Measurements from ENCODE around the gene GLTP.

Gene GLTP

GRCh38 chr12:109842021-109842420 lies 38.3 kb downstream of the GLTP start (continued):
- TF ChIP-seq ZFP30 (CRISPR knock-in tag; IDR thresholded peaks at IDR 0.05) (no peak), ZNF70 (CRISPR knock-in tag; IDR thresholded peaks at IDR 0.05) (no peak), CSDC2 (CRISPR knock-in tag; IDR thresholded peaks at IDR 0.05) (no peak)

- TF ChIP-seq SNAI2 (CRISPR knock-in tag; IDR thresholded peaks at IDR 0.05) (no peak), PPARA (CRISPR knock-in tag; IDR thresholded peaks at IDR 0.05; ENCODE audit: borderline replicate concordance) (no peak), TOX (CRISPR knock-in tag; IDR thresholded peaks at IDR 0.05; ENCODE audit: borderline replicate concordance) (no peak), ZFP3 (CRISPR knock-in tag; IDR thresholded peaks at IDR 0.05) (no peak), ISL1 (CRISPR knock-in tag; IDR thresholded peaks at IDR 0.05) (no peak), ZFP30 (CRISPR knock-in tag; IDR thresholded peaks at IDR 0.05) (no peak), ESRRG (CRISPR knock-in tag; IDR thresholded peaks at IDR 0.05) (no peak), CSRNP3 (CRISPR knock-in tag; IDR thresholded peaks at IDR 0.05) (no peak), ZNF70 (CRISPR knock-in tag; IDR thresholded peaks at IDR 0.05) (no peak), ZNF8 (CRISPR knock-in tag; IDR thresholded peaks at IDR 0.05) (no peak), ZC3H10 (CRISPR knock-in tag; IDR thresholded peaks at IDR 0.05) (no peak)
- TF ChIP-seq, protein P1, sequence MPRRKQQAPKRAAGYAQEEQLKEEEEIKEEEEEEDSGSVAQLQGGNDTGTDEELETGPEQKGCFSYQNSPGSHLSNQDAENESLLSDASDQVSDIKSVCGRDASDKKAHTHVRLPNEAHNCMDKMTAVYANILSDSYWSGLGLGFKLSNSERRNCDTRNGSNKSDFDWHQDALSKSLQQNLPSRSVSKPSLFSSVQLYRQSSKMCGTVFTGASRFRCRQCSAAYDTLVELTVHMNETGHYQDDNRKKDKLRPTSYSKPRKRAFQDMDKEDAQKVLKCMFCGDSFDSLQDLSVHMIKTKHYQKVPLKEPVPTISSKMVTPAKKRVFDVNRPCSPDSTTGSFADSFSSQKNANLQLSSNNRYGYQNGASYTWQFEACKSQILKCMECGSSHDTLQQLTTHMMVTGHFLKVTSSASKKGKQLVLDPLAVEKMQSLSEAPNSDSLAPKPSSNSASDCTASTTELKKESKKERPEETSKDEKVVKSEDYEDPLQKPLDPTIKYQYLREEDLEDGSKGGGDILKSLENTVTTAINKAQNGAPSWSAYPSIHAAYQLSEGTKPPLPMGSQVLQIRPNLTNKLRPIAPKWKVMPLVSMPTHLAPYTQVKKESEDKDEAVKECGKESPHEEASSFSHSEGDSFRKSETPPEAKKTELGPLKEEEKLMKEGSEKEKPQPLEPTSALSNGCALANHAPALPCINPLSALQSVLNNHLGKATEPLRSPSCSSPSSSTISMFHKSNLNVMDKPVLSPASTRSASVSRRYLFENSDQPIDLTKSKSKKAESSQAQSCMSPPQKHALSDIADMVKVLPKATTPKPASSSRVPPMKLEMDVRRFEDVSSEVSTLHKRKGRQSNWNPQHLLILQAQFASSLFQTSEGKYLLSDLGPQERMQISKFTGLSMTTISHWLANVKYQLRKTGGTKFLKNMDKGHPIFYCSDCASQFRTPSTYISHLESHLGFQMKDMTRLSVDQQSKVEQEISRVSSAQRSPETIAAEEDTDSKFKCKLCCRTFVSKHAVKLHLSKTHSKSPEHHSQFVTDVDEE (CRISPR knock-in tag; IDR thresholded peaks at IDR 0.05) = no peak
- TF ChIP-seq, protein P2, sequence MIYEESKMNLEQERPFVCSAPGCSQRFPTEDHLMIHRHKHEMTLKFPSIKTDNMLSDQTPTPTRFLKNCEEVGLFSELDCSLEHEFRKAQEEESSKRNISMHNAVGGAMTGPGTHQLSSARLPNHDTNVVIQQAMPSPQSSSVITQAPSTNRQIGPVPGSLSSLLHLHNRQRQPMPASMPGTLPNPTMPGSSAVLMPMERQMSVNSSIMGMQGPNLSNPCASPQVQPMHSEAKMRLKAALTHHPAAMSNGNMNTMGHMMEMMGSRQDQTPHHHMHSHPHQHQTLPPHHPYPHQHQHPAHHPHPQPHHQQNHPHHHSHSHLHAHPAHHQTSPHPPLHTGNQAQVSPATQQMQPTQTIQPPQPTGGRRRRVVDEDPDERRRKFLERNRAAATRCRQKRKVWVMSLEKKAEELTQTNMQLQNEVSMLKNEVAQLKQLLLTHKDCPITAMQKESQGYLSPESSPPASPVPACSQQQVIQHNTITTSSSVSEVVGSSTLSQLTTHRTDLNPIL (CRISPR knock-in tag; IDR thresholded peaks at IDR 0.05; ENCODE audit: low read depth) = no peak
- no peak for ATAC-seq
These were observed 39.0 kb downstream of the GLTP start for GRCh38 chr12:109841356-109841755.

- ATAC-seq = no peak
- no peak for TF ChIP-seq ARNTL (CRISPR knock-in tag; IDR thresholded peaks at IDR 0.05; ENCODE audit: borderline replicate concordance, low read depth)
- TF ChIP-seq OSR1 (CRISPR knock-in tag; IDR thresholded peaks at IDR 0.05) = no peak
- no peak for TF ChIP-seq TOX (CRISPR knock-in tag; IDR thresholded peaks at IDR 0.05; ENCODE audit: borderline replicate concordance)
- no peak for TF ChIP-seq ZFP30 (CRISPR knock-in tag; IDR thresholded peaks at IDR 0.05)
- TF ChIP-seq ZC3H10 (CRISPR knock-in tag; IDR thresholded peaks at IDR 0.05) = no peak
- no peak for TF ChIP-seq GLIS3 (CRISPR knock-in tag; IDR thresholded peaks at IDR 0.05)
- TF ChIP-seq ISL1 (CRISPR knock-in tag; IDR thresholded peaks at IDR 0.05) = no peak
- no peak for TF ChIP-seq ZFP3 (CRISPR knock-in tag; IDR thresholded peaks at IDR 0.05)
- no peak for TF ChIP-seq RARB (CRISPR knock-in tag; IDR thresholded peaks at IDR 0.05)
- no peak for TF ChIP-seq PPARA (CRISPR knock-in tag; IDR thresholded peaks at IDR 0.05; ENCODE audit: borderline replicate concordance)
- TF ChIP-seq PATZ1 (CRISPR knock-in tag; IDR thresholded peaks at IDR 0.05; ENCODE audit: borderline replicate concordance) = no peak
- TF ChIP-seq, protein P2 (CRISPR knock-in tag; IDR thresholded peaks at IDR 0.05; ENCODE audit: low read depth) = no peak
- no peak for TF ChIP-seq SNAI2 (CRISPR knock-in tag; IDR thresholded peaks at IDR 0.05)
- no peak for TF ChIP-seq CSDC2 (CRISPR knock-in tag; IDR thresholded peaks at IDR 0.05)
These were observed 39.9 kb downstream of the GLTP start for GRCh38 chr12:109840305-109841074.

All from SK-N-SH treated with all-trans-retinoic acid at 6 μM for 48 hours (cell line).